ENCODE results near the gene NUDT7.

Gene NUDT7

DNA sequence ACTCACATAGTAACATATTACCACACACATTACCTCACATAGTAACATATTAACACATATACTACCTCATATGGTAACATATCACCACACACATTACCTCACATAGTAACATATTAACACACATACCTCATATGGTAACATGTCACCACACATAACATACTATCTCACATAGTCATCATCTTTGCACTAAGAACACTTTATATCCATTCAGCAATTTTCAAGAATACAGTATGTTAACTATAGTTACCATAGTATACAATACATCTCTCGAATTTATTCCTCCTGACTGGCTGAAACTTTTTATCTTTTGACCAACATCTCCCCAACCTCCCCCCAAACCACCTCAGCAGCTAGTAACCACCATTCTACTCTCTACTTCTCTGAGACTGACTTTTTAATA lies 7.6 kb downstream of the NUDT7 start:
- no peak for DNase-seq

DNA sequence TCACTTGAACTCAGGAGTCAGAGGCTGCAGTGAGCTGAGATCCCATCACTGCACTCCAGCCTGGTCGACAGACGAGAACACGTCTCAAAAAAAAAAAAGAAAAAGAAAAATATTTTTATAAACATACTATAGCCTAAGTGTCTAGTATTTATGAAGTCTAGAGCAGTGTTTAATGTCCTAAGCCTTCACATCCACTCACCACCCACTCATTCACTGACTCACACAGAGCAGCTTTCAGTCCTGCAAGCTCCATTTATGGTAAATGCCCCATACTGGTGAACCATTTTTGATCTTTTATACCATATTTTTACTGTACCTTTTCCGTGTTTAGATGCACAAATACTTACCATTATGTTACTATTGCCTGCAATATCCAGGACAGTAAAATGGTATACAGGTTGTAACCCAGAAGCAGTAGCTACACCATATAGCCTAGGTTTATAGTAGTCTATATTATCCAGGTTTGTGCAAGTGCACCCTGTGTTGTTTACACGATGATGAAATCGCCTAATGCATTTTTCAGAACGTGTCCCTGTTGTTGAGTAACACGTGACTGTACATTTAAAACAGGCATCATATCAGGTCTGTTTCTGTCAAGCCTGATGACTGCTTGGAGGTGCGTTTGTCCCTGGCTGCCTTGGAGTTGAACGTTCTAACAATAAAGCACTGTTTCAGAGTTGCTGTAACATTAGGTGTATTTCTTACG lies 10.1 kb downstream of the NUDT7 start:
- no peak for DNase-seq

GRCh38 chr16:77736879-77737278 lies 14.6 kb downstream of the NUDT7 start:
- no peak for DNase-seq

DNA sequence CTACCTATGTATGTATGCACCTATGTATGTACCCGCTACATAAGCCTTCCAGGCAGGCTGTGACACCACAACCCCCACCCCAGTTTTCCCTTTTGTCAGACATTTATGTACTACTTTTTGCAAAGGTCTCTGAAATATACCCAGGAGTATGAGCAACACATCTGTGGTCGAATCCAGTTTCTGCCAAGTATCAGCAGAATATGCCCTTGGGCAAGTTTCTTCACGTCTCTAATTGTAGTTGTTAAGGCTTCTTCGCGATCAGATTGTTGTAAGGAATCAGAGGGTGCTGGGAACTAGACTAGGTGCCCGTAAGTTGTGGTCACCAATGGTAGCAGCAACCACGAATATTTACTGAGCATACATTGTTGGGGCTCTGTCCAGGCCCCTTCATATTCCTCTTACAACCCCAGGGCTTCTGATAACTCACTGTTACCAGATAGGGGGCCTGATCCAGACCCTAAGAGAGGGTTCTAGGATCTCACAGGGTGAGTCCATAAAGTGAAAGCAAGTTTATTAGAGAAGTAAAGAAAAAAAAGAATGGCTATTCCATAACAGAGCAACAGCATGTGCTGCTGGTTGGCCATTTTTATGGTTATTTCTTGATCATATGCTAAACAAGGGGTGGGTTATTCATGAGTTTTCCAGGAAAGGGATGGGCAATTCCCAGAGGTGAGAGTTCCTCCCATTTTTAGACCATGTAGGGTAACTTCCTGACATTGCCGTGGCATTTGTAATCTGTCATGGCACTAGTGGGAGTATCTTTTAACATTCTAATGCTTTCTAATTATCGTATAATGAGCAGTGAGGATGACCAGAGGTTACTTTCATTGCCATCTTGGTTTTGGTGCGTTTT lies 16.6 kb downstream of the NUDT7 start:
- no peak for DNase-seq

DNA sequence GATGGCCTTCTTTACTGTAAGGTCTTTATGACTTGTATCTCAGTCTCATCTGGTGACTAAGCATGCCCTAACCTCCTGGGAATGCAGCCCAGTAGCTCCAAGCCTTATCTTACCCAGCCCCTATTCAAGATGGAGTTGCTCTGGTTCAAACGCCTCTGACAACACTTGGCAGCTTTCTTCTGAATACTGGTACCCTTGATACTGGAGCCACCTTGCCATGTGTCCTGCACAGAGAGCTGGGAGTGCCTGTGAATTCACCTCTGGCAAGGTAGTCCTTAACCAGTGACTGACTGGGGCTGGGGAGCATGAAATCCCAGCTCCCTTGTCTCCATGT lies 17.2 kb downstream of the NUDT7 start:
- DNase-seq: no peak

GRCh38 chr16:77744141-77744540 lies 21.8 kb downstream of the NUDT7 start:
- DNase-seq: no peak

GRCh38 chr16:77745972-77746371 lies 23.7 kb downstream of the NUDT7 start:
- DNase-seq: no peak

- no peak for DNase-seq
These were observed 26.2 kb downstream of the NUDT7 start for GRCh38 chr16:77748421-77749005.

- DNase-seq: no peak
These were observed 27.1 kb downstream of the NUDT7 start for GRCh38 chr16:77749415-77749814.

DNA sequence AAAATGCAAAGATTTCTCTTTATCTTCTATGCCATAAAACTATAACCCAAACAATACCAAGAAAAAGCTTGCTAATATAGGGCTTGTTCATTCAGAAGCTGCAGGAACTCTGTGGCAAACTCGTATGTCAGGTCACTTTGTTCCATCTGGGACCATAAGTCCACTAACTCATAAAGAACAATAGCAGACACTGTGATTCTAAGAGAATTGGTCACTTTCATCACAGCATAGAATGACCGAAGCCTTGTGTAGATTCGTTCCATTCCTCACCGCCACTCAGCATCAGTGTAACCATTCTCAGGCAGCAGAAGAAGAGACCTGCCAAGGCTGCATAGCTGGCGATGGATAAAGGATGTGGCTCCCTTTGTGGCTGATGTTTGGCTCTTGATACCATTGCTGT lies 35.7 kb downstream of the NUDT7 start:
- DNase-seq: no peak

GRCh38 chr16:77758508-77758907 lies 36.2 kb downstream of the NUDT7 start:
- no peak for DNase-seq

- DNase-seq: no peak
These were observed 36.9 kb downstream of the NUDT7 start for GRCh38 chr16:77759201-77759600.

- no peak for DNase-seq
These were observed 37.5 kb downstream of the NUDT7 start for GRCh38 chr16:77759821-77760220.

DNA sequence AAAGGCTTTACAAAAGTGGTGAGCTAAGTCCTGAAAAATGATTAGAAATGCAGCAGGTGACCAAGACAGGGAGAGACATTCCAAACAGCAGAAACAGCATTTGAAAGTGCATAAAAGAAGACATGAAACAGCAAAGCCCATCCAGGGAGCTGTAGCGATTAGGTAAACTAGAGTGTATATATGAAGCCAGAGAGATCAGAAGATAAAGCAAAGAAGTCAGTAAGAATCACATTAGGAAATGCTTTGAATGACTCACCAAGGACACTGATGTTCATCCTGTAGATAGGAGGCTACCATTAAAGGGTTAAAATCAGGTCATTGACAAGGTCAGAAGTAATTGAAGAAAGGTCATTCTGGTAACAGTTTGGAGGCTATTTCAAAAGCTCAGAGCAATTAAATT lies 38.5 kb downstream of the NUDT7 start:
- DNase-seq: no peak

- no peak for DNase-seq
These were observed 38.9 kb downstream of the NUDT7 start for GRCh38 chr16:77761204-77761603.

DNA sequence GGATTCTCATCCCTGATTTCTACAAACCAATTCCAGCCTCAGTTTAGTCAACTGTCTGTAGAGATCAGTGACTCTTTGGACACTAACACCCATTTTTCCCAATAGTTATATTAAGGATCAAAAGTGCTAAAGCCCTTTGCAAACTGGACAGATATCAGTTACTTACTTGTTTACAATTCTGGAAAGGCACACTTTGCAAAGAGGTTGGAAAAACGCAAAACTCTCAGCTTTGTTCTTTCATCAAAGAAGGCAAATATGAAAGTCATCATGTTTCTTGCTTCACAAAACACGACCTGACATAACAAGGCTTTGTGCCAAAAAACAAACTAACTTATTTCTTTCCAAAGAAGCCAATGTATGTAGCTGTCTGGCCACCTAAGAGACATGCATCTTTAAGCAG lies 39.9 kb downstream of the NUDT7 start:
- DNase-seq: no peak

DNA sequence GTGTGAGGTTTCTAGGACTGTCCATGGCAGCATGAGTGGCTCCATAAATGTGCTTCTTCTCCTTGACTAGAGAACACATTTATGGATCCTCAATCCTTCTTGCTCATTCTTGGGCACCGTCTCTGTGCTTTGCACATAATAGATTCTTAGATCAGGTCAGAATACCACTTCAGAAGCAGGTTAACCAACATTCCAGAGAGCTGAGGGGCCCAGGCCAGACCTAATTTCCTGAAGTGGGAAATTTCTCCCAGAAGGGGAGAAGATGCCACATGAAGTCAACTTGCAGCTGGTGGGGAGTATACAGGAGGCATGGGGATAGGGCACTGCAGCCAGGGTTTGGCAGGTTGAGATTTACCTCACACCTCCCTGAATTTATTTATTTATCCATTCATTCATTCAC lies 41.7 kb downstream of the NUDT7 start:
- DNase-seq: no peak

DNA sequence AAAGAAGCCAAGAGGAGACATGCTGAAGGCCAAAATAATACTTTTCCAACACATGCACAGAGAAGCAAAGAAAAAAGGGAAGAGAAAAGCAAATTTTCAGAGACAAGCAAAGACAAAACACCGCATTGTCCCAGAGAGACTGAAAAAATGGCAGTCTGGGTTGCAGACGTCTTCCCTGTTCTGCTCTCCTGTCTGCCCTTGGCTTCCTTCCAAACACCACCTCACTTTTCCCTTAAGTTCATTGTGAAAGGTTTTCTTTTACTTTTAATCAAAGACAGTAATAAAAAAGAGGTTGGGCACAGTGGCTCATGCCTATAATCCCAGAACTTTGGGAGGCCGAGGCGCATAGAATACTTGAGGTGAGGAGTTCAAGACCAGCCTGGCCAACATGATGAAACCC lies 44.9 kb downstream of the NUDT7 start:
- DNase-seq: no peak

- DNase-seq: no peak
These were observed 45.5 kb downstream of the NUDT7 start for GRCh38 chr16:77767826-77768225.

- DNase-seq: no peak
These were observed 53.9 kb downstream of the NUDT7 start for GRCh38 chr16:77775911-77776909.

- DNase-seq: no peak
These were observed 55.4 kb downstream of the NUDT7 start for GRCh38 chr16:77777745-77778144.

GRCh38 chr16:77780378-77780837 lies 58.1 kb downstream of the NUDT7 start:
- DNase-seq: no peak

GRCh38 chr16:77781091-77781490 lies 58.8 kb downstream of the NUDT7 start:
- no peak for DNase-seq
